Esophagus squamous epithelium (tissue), 4 donors: ENCODE results near the gene RIPOR2.

ENCODE experiments used
- POLR2A ChIP-seq, 4 donors: fragments of 450-650 bp; IDR thresholded peaks; one replicate each; pipeline ENCODE4 v1.6.1; 2017; ENCODE audit warnings: antibody characterized with exemption in 4 of 4, mild to moderate bottlenecking in 4 of 4, moderate library complexity in 3 of 4
- TF ChIP-seq, protein P1 (sequence below), 6 experiments: fragments of 450-650 bp in 4 of 6; fragments of 200-600 bp in 2 of 6; sonication (generic) in 2 of 6; IDR thresholded peaks; one replicate each; pipeline ENCODE4 v1.5.1; 2016 to 2019; ENCODE audit warnings: antibody characterized with exemption in 6 of 6, mild to moderate bottlenecking in 4 of 6, moderate library complexity in 4 of 6

DNA sequence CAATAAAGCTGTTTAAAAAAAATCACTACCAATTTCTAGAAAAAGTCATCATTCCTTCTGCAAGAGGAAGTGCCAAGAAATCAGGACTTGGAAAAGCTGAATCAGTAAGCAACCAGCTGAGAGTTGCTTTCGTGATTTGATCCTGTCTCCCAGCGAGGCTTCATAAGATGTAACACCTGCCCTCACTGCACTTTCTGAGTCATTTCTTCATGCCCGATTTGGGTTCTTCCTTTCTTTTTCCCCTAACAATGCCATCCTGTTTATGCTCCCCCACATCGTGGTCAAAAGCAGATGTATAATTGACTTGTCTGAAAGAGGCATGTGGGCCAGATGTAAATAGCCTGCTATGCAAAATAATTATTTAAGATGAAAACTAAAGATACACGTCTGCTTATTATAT, 52.1 kb downstream of the RIPOR2 start:
- TF ChIP-seq, protein P1, sequence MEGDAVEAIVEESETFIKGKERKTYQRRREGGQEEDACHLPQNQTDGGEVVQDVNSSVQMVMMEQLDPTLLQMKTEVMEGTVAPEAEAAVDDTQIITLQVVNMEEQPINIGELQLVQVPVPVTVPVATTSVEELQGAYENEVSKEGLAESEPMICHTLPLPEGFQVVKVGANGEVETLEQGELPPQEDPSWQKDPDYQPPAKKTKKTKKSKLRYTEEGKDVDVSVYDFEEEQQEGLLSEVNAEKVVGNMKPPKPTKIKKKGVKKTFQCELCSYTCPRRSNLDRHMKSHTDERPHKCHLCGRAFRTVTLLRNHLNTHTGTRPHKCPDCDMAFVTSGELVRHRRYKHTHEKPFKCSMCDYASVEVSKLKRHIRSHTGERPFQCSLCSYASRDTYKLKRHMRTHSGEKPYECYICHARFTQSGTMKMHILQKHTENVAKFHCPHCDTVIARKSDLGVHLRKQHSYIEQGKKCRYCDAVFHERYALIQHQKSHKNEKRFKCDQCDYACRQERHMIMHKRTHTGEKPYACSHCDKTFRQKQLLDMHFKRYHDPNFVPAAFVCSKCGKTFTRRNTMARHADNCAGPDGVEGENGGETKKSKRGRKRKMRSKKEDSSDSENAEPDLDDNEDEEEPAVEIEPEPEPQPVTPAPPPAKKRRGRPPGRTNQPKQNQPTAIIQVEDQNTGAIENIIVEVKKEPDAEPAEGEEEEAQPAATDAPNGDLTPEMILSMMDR (IDR thresholded peaks at IDR 0.05), result no peak
- no peak for TF ChIP-seq POLR2A (IDR thresholded peaks at IDR 0.05)
